ENCODE results near the gene FBXL16.
A peak's percentile ranks its signal among the peaks of the same experiment; 100 is the strongest.
"Not testable (repeated sequence)": the region's sequence is repeated elsewhere in the genome, so short reads cannot be mapped to it uniquely, and the experiment has no call there.

Gene FBXL16

GRCh38 chr16:709566-710499 lies 4.2 kb upstream of the FBXL16 start:
- DNase-seq = no peak

DNA sequence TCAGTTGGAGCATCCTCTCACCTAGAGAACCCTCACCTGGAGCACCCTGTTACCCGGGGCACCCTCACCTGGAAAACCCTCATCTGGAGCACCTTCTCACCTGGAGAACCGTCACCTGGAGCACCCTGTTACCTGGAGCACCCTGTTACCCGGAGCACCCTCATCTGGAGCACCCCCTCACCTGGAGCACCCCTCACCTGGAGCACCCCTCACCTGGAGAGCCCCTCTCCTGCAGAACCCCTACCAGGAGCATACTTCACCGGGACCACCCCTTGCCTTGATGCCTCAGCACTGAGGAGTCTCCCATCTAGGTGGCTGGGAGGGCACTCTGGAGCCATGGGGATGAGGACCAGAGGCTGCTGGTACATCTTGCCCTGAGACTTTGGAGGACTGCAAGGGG lies 3.4 kb upstream of the FBXL16 start:
- DNase-seq = no peak

DNA sequence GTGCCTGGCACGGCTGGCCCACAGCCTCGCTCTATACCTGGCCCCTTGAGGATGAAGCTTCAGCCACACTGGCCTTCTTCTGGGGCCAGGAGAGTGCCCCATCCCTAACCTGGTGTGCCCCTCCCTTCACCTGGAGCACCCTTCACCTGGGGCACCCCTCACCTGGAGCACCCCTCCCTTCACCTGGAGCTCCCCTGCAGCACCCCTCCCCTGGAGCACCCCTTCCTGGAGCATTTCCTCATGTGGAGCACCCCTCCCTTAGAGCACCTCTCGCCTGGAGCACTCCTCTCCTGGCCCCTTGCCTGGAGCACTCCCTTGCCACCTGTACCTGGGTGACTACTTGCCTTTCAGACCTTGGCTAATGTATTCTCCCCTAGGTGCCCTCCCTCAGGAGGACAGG lies 2.4 kb upstream of the FBXL16 start:
- DNase-seq = no peak

DNA sequence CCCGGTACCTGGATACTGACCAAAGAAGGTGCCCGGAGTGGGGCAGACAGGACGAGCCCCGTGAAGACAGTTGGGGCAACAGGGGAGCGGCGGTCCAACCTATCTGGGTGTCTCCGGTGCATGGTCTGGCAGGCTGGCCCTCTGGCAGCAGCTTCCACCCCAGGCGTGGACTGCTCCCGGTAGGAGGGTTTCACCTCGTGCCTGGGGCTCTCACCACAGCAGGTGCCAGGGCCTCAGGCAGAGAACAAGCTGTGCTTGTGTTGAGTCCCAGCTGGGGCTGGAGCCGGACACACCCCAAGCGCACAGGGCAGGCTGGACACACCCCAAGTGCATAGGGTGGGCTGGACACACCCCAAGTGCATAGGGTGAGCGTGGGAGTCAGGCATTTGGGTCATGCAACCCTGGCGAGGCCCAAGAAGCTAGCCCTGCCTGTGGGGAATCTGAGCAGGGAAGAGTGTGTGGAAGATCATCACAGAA lies 1.5 kb upstream of the FBXL16 start:
- no peak for DNase-seq

DNA sequence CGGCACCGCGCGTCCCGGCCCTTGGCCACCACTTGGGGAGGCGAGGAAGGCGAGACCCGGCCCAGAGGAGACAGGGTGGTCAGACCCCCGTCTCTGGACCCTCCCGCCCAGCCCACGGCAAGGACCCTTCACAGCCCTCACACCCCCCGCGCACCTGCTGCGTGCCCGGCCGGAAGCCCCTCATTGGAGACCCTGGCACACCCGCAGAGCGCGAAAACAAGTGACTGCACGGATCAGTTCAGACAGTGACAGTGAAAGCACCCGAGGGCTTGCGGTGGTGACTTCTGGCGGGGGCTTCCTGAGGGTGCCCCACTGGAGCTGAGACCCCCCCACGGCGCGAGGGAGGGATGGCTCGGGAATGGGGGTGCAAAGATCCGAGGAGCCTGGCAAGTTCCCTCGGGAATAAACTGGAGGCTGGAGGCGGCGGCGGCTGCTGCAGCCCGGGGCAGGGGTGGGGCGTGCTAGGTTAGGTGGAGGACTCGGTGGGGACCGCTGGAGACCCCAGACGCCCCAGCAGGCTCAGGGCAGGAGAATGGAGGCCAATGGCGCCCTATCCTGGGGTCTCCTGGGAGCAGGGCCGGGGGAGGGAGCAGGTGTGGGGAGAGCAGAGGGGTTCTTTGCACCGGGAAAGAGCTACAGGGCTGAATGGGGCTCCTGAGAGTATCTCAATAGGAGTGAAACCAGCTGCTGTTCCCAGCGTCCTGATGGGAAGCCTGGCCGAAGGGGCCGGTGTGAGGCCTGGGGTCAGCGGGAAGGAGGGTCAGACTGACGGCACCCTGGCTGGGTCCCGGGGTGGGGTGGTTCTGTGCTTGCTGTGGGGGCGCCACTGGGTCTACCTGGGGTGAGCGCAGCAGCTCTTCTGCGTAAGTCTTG lies 824 bp upstream of the FBXL16 start:
- no peak for DNase-seq

DNA sequence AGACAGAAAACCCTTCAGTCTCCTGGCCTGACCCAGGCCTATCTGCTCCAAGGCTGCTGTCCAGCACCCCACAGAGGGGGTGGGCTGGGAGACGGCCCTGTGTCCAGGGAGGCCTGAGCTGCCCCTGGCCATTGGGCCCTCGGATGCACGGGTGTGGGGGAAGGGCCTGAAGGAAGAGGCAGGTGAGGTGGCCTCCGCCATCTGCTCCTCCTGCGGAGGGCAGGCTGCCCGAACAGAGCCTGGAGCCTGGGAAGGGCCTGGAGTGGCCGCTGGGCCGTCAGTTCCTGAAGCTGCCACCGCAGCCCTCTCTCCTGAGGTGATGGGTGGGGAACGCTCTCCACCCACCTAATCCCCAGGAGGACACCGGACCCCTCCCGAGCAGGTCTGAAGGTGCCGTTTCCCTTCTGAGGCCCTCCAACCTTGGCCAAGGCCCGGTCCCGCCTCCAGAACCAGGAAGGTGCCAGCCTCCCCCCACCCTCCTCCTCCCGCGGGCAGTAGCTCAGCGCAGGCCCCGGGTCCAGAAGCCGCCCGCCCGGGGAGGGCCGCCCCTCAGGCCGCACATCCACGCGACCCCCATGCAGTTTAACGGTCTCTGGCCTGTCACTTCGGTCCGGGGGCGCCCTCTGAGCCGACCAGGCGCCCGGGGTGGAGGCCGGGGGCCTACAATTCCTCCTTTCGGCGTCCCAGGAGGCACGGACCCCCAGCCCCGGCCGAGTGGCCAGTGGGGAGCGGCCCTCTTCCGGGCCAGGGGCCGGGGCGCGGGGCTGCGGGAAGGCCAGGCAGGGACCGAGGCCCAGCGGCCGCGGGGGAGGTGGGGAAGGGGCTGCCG lies 835 bp downstream of the FBXL16 start:
- no peak for DNase-seq

GRCh38 chr16:704047-704446 lies 1.6 kb downstream of the FBXL16 start:
- no peak for DNase-seq

DNA sequence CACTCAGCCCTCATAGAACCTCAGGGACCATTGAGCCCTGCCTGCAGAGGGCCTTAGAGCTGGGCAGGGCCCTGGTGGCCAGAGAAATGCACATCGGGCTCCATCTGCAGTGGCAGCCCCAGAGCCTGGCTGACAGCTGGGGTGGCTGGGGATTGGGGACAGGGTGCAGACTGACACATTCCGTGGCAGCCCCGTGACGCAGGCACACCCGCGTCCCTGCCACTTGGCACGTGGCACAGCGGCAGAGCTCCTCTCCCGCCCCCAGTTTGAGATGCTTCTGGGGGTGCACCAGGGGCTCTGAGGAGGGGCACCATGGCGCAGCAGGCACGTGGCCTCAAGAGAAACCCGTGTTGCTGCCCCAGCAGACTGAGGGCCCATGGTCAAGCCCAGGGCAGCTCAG lies 2.2 kb downstream of the FBXL16 start:
- DNase-seq = no peak

DNA sequence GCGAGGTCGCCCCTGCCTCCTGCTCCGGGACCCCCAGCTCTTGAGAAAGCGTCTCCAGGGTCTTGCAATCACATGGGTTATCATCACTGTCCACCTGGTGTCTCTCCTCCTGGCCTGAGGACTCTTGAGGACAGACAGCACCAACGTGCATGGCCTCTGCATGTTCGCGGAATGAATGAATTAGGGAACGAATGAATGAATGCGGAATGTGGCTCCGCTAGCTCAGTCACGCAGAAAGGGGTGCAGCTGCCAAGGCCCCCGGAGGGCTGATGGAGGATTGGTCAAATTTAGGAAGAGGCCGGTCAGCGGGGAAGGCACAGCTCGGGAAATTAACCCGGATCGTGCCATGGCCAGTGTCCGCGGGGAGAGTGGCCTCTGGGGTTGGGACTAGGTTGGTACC lies 3.3 kb downstream of the FBXL16 start:
- DNase-seq = no peak

- DNase-seq = peak; percentile 29 to 54
Measured at GRCh38 chr16:700684-701584, 4.7 kb downstream of the FBXL16 start.

DNA sequence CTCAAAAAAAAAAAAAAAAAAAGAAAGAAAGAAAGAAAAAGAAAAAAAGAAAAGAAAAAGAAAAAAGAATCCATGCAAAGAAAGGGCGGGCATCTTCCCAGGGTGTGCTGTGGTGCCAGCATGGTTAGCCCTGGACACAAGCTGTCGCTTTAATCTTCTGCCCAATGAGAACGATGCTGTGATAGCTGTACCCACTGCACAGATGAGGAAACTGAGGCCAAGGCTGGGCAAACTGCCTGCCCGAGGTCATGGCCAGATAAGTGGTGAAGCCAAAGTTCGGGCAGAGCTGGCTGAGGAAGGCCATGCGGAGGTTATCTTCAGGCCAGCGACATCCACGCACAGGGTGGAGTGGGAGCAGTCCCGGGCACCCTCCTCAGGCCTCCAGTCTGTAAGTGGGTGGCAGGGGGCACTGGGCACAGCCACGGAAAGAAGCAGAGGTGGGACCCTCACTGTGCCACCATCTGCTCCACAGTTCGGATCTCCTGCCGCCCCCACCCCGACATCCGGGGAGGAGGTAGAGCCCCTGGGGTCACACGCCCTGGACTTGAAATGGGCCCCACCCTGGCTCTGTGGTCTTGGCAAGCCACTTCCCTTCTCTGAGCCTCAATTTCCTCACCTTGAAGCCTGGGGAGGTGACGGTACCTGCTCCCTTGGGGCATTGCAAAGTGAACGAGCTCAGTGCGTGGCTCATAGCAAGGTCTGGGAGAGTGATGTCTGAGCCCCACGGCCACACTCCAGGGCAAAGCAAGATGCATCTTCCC lies 6.5 kb downstream of the FBXL16 start:
- DNase-seq = no peak

DNA sequence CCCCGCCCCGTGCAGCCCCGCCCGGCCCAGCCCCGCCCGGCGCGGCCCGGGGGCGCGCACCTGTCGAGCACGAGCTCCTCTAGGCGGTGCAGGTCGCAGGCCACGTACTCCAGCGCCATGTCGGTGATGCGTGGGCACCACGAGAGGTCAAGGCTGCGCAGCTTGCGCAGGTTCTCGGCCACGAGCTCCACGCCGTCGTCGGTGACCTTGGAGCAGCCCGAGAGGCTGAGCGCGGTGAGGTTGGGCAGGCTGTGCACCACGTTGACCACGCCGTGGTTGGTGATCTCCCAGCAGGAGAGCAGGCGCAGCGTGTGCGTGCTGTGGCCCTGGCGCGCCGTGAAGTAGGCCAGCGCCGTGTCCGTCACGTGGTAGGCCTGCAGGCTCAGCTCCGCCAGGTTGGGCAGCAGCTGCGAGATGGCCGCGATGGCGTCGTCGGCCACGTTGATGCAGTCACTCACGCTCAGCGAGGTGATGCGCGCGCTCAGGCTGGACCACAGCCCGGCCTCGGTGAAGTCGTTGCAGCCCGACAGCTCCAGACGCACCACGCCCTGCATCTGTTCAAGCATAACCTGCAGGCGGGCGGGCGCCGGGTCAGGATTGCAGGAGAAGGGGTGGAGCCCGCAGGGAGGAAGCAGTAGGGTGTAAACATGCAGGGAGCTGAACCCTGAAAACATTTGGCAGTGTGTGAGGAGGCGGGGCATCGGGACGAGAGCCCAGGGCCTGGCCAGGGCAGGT lies 10.1 kb downstream of the FBXL16 start:
- peak; percentile 66 to 73 for DNase-seq

GRCh38 chr16:694863-695354 lies 10.7 kb downstream of the FBXL16 start:
- no peak for DNase-seq

DNA sequence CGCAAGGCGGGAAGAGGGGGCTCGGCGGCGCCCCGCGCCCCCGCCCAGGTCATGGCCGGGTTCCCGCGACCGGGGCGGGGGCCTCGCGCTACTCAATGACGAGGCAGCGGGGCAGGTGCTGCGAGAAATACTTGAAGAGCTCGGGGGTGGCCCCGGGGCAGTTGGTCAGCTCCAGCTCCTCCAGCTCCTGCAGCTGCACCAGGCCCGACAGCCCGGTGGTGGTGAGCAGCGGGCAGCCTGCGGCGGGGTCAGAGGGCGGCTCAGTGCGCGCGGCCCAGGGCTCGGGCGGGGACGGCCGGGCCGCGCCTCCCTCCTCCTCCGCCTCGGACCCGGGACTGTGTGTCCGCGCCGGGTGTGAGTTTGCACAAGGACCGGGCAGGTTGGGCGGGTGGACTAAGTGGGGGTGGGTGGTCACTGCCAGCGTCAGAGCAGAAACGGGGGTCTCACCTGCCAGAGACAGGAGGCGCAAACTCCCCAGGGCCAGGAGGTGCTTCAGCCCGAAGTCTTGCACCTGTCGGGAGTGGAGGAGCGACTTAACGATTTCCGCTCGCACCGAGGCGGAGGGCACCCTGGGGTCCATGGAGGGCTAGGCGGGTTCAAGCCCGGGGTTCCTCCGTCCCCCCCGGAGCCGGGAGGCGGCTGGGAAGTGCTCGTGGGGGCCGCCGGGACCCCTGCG lies 11.3 kb downstream of the FBXL16 start:
- no peak for DNase-seq

GRCh38 chr16:693766-694165 lies 11.8 kb downstream of the FBXL16 start:
- DNase-seq = peak in 1 of 2 donors; percentile 43

DNA sequence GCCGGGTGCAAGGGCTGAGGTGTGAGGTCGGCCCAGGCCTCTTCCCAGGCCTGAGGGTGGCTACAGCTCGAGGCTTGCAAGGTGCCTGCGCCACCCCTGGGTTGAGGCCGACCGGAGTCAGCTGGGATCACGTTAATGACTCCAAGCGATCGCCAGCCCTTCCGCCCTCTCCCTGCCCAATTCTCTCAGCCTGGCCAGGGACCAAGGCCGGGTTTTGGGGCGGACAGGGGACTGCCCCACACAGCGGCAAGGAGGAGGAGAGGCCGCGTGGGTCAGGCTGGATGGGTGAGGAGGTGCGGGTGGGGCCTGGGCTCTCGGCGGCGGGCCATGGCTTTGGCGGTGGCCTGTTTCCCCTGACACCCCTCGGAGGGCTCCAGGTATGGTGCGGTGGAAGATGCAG lies 12.2 kb downstream of the FBXL16 start:
- DNase-seq = no peak

DNA sequence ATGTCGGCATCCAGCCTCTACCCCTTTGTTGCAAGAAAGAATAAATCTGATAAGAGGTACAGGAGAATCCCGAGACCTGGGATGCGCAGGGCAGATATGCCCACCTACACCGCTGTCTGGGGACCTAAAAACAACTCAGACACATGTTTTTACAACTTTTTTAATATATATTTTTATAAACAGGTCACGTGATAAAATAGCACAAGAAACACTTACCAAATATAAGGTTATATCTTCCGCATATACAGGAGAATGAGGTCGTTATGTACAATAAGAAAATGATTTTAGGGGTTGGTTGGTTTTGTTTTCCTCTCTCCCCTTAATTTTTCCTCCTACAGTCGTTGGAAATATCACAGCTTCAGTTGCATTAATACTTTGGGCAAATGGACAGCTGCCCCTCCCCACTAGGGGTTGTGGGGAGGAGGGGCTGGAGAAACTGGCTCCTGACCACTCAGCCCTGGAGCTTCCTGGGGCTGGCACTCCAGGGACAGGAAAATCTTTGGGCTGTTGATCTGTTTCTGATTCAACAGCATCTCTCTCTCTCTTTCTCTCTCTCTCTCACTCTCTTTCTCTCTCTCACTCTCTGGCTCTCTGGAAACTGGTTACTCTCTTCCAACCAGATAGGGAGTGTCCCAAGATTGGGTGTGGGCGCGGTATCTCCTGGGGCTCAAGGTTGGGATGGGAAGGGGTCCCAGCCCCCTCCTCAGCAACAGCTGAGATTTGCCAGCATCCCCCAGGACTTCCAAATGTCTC lies 13.1 kb downstream of the FBXL16 start:
- DNase-seq = no peak

GRCh38 chr16:691242-691641 lies 14.4 kb downstream of the FBXL16 start:
- DNase-seq = not testable (repeated sequence)

Measured in CD4-positive, alpha-beta T cell treated with Interleukin-1 beta for 1 hour (primary cell).